SK-N-SH (cell line): Measurements from ENCODE around the gene SEPSECS. TPM values are rescaled to one million over a fixed set of nuclear protein-coding genes. Genes with fewer than 3 reads are reported as not detected.

Experiments
- CTCF ChIA-PET: fragments of 300-600, 350-600 bp; formaldehyde crosslinking; extraction: SDS; loops from one replicate; lab custom pipeline; 2021; lab: Yijun Ruan, JAX
- POLR2A ChIA-PET: fragments of 350-600 bp; sonication (Branson Sonifier 250); formaldehyde crosslinking; extraction: SDS; loops from one replicate; lab custom pipeline; 2020; ENCODE audit warnings: antibody characterized with exemption, inconsistent platforms; lab: Yijun Ruan, JAX
- DNase-seq: peaks from one replicate; pipeline ENCODE4 v3.0.0; 2012
- H2AFZ ChIP-seq: fragments of 200-600 bp; sonication (generic); 2 replicates; pipeline ENCODE4 v1.8.1; 2016; ENCODE audit warnings: antibody characterized with exemption, mild to moderate bottlenecking, low read depth
- H3F3A ChIP-seq: fragments of 200-600 bp; sonication (generic); replicated peaks from 2 replicates; pipeline ENCODE3; 2016; ENCODE audit warnings: antibody characterized with exemption, mild to moderate bottlenecking; ENCODE audit not compliant: insufficient read depth
- H3K27ac ChIP-seq, 2 experiments: fragments of 200-500 bp in 1 of 2; fragments of 200-600 bp in 1 of 2; sonication (Bioruptor generic) in 1 of 2; sonication (generic), shearing (Covaris generic) in 1 of 2; 2 replicates each; pipeline versions ENCODE4 v1.5.1 to v1.6.1; 2014 to 2016; ENCODE audit warnings: low read depth in 2 of 2, inconsistent platforms in 1 of 2, low read length in 1 of 2, mild to moderate bottlenecking in 1 of 2, mixed read lengths in 1 of 2
- H3K27me3 ChIP-seq: fragments of 200-600 bp; sonication (generic), shearing (Covaris generic); 2 replicates; pipeline ENCODE4 v1.6.1; 2016; ENCODE audit warnings: mixed run types; ENCODE audit not compliant: insufficient read depth
- H3K36me3 ChIP-seq, 2 experiments: fragments of 200-500 bp in 1 of 2; fragments of 200-600 bp in 1 of 2; sonication (Bioruptor generic) in 1 of 2; sonication (generic) in 1 of 2; replicated peaks in 1 of 2; 2 replicates each; pipeline versions ENCODE3 to v1.5.1; 2014 to 2016; ENCODE audit warnings: low read length in 1 of 2, mild to moderate bottlenecking in 1 of 2; ENCODE audit not compliant: insufficient read depth in 2 of 2, control insufficient read depth in 1 of 2
- H3K4me1 ChIP-seq, 2 experiments: fragments of 200-500 bp in 1 of 2; fragments of 200-600 bp in 1 of 2; sonication (Bioruptor generic) in 1 of 2; sonication (generic), shearing (Covaris generic) in 1 of 2; 2 replicates each; pipeline versions ENCODE4 v1.5.1 to v1.6.1; 2014 to 2016; ENCODE audit warnings: low read depth in 1 of 2, low read length in 1 of 2, mixed run types in 1 of 2; ENCODE audit not compliant: insufficient read depth in 2 of 2, control insufficient read depth in 1 of 2
- H3K4me2 ChIP-seq: fragments of 200-600 bp; sonication (generic), shearing (Covaris generic); 2 replicates; pipeline ENCODE4 v1.6.1; 2017; ENCODE audit warnings: mixed run types
- H3K4me3 ChIP-seq, 2 experiments: fragments of 200-500 bp in 1 of 2; fragments of 200-600 bp in 1 of 2; sonication (Bioruptor generic) in 1 of 2; sonication (generic), shearing (Covaris generic) in 1 of 2; 2 replicates each; pipeline versions ENCODE4 v1.5.1 to v1.8.1; 2014 to 2016; ENCODE audit warnings: low read depth in 2 of 2, inconsistent platforms in 1 of 2, low read length in 1 of 2, mild to moderate bottlenecking in 1 of 2, mixed read lengths in 1 of 2, moderate library complexity in 1 of 2
- H3K79me2 ChIP-seq: fragments of 200-600 bp; sonication (generic); 2 replicates; pipeline ENCODE4 v1.8.1; 2017; ENCODE audit warnings: mild to moderate bottlenecking; ENCODE audit not compliant: insufficient read depth
- H3K9ac ChIP-seq: fragments of 200-600 bp; sonication (generic); 2 replicates; pipeline ENCODE4 v1.6.1; 2017; ENCODE audit warnings: mixed run types
- H3K9me2 ChIP-seq: fragments of 200-600 bp; sonication (generic); 2 replicates; pipeline ENCODE4 v1.6.1; 2017; ENCODE audit warnings: mixed run types
- H3K9me3 ChIP-seq: fragments of 200-600 bp; sonication (generic); 2 replicates; pipeline ENCODE4 v1.6.1; 2017; ENCODE audit warnings: mixed run types, mild to moderate bottlenecking, moderate library complexity
- H4K20me1 ChIP-seq: fragments of 200-600 bp; sonication (generic); 2 replicates; pipeline ENCODE4 v1.6.1; 2017; ENCODE audit warnings: mild to moderate bottlenecking, mixed run types; ENCODE audit not compliant: insufficient read depth
- EP300 ChIP-seq, 2 experiments: IDR thresholded peaks; 2 replicates each; pipeline versions ENCODE4 v1.4.0 to v1.6.1; 2012; ENCODE audit warnings: borderline replicate concordance in 1 of 2, low read depth in 1 of 2, low read length in 1 of 2
- FOXM1 ChIP-seq: IDR thresholded peaks from 2 replicates; pipeline ENCODE4 v1.4.0; 2012; ENCODE audit warnings: low read depth, mild to moderate bottlenecking
- MXI1 ChIP-seq: IDR thresholded peaks from 2 replicates; pipeline ENCODE4 v1.6.1; 2012; ENCODE audit warnings: mild to moderate bottlenecking, low read depth, low read length, improper control_type of control experiment
- RCOR1 ChIP-seq: fragments of 150-350 bp; IDR thresholded peaks from 2 replicates; pipeline ENCODE4 v1.6.1; 2017; ENCODE audit warnings: antibody characterized with exemption, low read length
- RFX5 ChIP-seq: IDR thresholded peaks from 2 replicates; pipeline ENCODE4 v1.6.1; 2012; ENCODE audit warnings: mild to moderate bottlenecking, improper control_type of control experiment, low read length
- WGBS: methylation state at CpG from one replicate; pipeline ENCODE4 v1.1.6; 2017; ENCODE audit warnings: low lambda C conversion rate; 5-methylcytosine and 5-hydroxymethylcytosine counted together
- polyA plus RNA-seq, 3 experiments: library from polyadenylated mRNA; depleted of rRNA; stranded (reverse); fragments of >200 nt; gene quantifications; 2 replicates each; pipeline ENCODE4 v1.2.3, GENCODE V29; 2012
- TF ChIP-seq, protein P1 (sequence below): fragments of 200-600 bp; sonication (generic); IDR thresholded peaks from 2 replicates; pipeline ENCODE4 v1.6.1; 2017; ENCODE audit warnings: antibody characterized with exemption, mild to moderate bottlenecking, moderate library complexity
- TF ChIP-seq, protein P2 (sequence below): IDR thresholded peaks from 2 replicates; pipeline ENCODE4 v1.4.0; 2012; ENCODE audit warnings: low read depth
- TF ChIP-seq, protein P3 (sequence below): IDR thresholded peaks from 2 replicates; pipeline ENCODE4; 2012

The SEPSECS gene
- polyA plus RNA-seq, 1 of the 3 experiments (the other 2 are of a cell fraction) = 2.0 TPM

DNA sequence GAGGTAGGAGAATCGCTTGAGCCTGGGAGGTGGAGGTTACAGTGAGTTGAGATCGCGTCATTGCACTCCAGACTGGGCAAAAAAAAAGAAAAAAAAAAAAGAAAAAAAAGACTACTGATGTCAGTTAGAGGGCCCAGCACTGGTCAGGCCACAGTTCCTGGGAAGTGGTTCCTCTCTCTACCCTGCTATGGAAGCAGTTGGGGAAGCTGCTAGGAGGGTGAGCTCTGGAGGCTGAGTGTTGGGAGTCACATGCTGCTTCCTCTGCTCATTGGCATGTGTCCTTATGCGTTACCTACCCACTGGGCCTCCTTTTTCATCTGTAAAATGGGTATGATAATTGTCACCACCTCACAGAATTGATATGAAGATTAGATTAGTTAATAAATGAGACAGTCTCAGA, 50.7 kb downstream of the SEPSECS start:
- Histone ChIP-seq H3F3A (no peaks in the 10 kb centered on the region), H3K79me2 (no peaks in the 10 kb centered on the region), H3K27ac (no peak overlapping the region), H4K20me1 (no peaks in the 10 kb centered on the region), H3K4me1 (no peaks in the 10 kb centered on the region), H3K36me3 (no peaks in the 10 kb centered on the region), H3K4me3 (no peak overlapping the region), H2AFZ (no peak overlapping the region), H3K27me3 (peaks cover 16% of the 10 kb centered on the region; the same call in 1 of the 2 replicates), H3K9ac (no peak overlapping the region), H3K4me2 (no peak overlapping the region), H3K9me2 (no peaks in the 10 kb centered on the region), H3K9me3 (no peaks in the 10 kb centered on the region)
- no peak for DNase-seq
- WGBS = 85% methylated on average over 4 of the region's 4 CpGs
- CTCF ChIA-PET = no interaction called here
- TF ChIP-seq RFX5 (no peak), FOXM1 (no peak)
- TF ChIP-seq, protein P1, sequence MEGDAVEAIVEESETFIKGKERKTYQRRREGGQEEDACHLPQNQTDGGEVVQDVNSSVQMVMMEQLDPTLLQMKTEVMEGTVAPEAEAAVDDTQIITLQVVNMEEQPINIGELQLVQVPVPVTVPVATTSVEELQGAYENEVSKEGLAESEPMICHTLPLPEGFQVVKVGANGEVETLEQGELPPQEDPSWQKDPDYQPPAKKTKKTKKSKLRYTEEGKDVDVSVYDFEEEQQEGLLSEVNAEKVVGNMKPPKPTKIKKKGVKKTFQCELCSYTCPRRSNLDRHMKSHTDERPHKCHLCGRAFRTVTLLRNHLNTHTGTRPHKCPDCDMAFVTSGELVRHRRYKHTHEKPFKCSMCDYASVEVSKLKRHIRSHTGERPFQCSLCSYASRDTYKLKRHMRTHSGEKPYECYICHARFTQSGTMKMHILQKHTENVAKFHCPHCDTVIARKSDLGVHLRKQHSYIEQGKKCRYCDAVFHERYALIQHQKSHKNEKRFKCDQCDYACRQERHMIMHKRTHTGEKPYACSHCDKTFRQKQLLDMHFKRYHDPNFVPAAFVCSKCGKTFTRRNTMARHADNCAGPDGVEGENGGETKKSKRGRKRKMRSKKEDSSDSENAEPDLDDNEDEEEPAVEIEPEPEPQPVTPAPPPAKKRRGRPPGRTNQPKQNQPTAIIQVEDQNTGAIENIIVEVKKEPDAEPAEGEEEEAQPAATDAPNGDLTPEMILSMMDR = no peak
- POLR2A ChIA-PET = no interaction called here

DNA sequence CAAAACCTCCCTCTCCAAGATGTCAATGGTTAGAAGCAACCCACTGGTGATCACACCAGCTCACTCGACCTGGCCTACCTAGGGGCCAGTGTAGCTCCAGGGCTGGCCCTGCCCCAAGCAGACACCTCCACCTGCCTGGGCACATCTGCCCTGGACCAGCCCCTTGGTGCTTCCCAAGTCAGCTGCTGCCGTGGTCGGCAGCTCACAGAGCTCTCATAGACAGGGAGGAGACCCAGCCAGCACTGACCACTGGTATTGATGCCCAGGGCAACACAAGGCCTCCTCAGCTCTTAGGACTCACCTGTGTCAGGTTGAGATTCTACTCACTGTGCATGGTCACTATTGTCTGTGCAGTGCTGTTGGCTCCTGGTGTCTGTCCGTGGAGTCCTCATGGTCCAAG, 51.7 kb downstream of the SEPSECS start:
- H3K27ac ChIP-seq = no peak overlapping the region
- 100% methylated on average over 1 of the region's 4 CpGs for WGBS
- POLR2A ChIA-PET = no interaction called here
- CTCF ChIA-PET = interaction anchor here (1.2 kb wide), 1 partner anchor 36 kb away, joined by 3 read pairs; no protein-coding TSS in a partner anchor
- H3K9me3 ChIP-seq = no peaks in the 10 kb centered on the region
- H4K20me1 ChIP-seq = no peaks in the 10 kb centered on the region
- TF ChIP-seq MXI1 = no peak
- TF ChIP-seq, protein P2, sequence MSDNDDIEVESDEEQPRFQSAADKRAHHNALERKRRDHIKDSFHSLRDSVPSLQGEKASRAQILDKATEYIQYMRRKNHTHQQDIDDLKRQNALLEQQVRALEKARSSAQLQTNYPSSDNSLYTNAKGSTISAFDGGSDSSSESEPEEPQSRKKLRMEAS = no peak
- TF ChIP-seq, protein P3, sequence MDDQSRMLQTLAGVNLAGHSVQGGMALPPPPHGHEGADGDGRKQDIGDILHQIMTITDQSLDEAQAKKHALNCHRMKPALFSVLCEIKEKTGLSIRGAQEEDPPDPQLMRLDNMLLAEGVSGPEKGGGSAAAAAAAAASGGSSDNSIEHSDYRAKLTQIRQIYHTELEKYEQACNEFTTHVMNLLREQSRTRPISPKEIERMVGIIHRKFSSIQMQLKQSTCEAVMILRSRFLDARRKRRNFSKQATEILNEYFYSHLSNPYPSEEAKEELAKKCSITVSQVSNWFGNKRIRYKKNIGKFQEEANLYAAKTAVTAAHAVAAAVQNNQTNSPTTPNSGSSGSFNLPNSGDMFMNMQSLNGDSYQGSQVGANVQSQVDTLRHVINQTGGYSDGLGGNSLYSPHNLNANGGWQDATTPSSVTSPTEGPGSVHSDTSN = no peak
- TF ChIP-seq RCOR1 = no peak
- no peak for TF ChIP-seq EP300 (IDR thresholded peaks at IDR 0.05; ENCODE audit: borderline replicate concordance in 1 of 2, low read depth in 1 of 2, low read length in 1 of 2)
- TF ChIP-seq, all 33 proteins: peak for 0
- H3K79me2 ChIP-seq = no peaks in the 10 kb centered on the region
- no peak overlapping the region for H3K9ac ChIP-seq
- no peak overlapping the region for H3K4me2 ChIP-seq
- no peak overlapping the region for H3K4me3 ChIP-seq
- H3K4me1 ChIP-seq = no peaks in the 10 kb centered on the region
- H3K36me3 ChIP-seq = no peaks in the 10 kb centered on the region
- H3F3A ChIP-seq = no peaks in the 10 kb centered on the region
- H3K27me3 ChIP-seq = peaks cover 23% of the 10 kb centered on the region; the same call in 1 of the 2 replicates
- H2AFZ ChIP-seq = no peak overlapping the region
- no peak for DNase-seq
- no peaks in the 10 kb centered on the region for H3K9me2 ChIP-seq
